Glutamatergic neuron (in vitro differentiated cells): ENCODE results near the gene CAPS. TPM values are rescaled to one million over a fixed set of nuclear protein-coding genes. Genes with fewer than 3 reads are reported as not detected.
A peak's percentile ranks its signal among the peaks of the same experiment; 100 is the strongest.
"Not testable (repeated sequence)": the region's sequence is repeated elsewhere in the genome, so short reads cannot be mapped to it uniquely, and the experiment has no call there.

ENCODE experiments used
- DNase-seq: peaks from one replicate; pipeline ENCODE4 v3.0.0; 2022
- H3K27ac Mint-ChIP-seq: one replicate; pipeline ENCODE4 v1.8.0; 2020; ENCODE audit warnings: mild to moderate bottlenecking, mixed read lengths, inconsistent platforms; ENCODE audit not compliant: unreplicated experiment
- H3K27me3 Mint-ChIP-seq: one replicate; pipeline ENCODE4 v1.8.0; 2020; ENCODE audit warnings: mild to moderate bottlenecking, moderate library complexity, mixed read lengths, inconsistent platforms; ENCODE audit not compliant: unreplicated experiment
- H3K36me3 Mint-ChIP-seq: one replicate; pipeline ENCODE4 v1.8.0; 2020; ENCODE audit warnings: mild to moderate bottlenecking, mixed read lengths, inconsistent platforms; ENCODE audit not compliant: unreplicated experiment
- H3K4me1 Mint-ChIP-seq: one replicate; pipeline ENCODE4 v1.8.0; 2020; ENCODE audit warnings: mild to moderate bottlenecking, low read depth, mixed read lengths, inconsistent platforms; ENCODE audit not compliant: unreplicated experiment
- H3K4me3 Mint-ChIP-seq: one replicate; pipeline ENCODE4 v1.8.0; 2020; ENCODE audit warnings: mild to moderate bottlenecking, mixed read lengths, inconsistent platforms; ENCODE audit not compliant: unreplicated experiment
- H3K9me3 Mint-ChIP-seq: one replicate; pipeline ENCODE4 v1.8.0; 2020; ENCODE audit warnings: mild to moderate bottlenecking, moderate library complexity, mixed read lengths, inconsistent platforms; ENCODE audit not compliant: unreplicated experiment
- CTCF ChIP-seq: fragments of 200-600 bp; sonication (generic); IDR thresholded peaks from one replicate; pipeline ENCODE4 v1.5.0; 2021; ENCODE audit not compliant: partially characterized antibody, unreplicated experiment
- total RNA-seq: library from RNA; stranded (reverse); fragmentation: NEBNext Ultra II Directional; extraction: Animal tissue kit (Norgen Biotek cat#: 25700); gene quantifications from one replicate; pipeline ENCODE4 v1.2.1, GENCODE V29; 2021; ENCODE audit not compliant: unreplicated experiment

Gene CAPS
- total RNA-seq, 1 donor from 2014 or later, result 9.9 TPM

DNA sequence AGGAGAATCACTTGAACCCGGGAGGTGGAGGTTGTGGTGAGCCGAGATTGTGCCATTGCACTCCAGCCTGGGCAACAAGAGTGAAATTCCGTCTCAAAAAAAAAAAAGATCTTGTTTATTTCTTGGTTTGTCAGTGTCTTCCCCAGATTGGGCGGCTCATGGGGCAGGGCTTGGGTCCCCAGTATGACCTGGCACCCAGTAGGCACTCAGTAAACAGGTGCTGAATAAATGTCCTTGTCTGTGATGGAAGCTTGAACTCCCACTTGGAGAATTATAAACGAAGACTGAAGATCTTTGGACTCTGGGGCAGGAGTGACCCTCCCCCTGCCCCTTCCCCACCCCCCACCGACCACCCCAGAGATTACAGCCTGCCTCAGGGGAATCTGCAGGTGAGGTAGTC lies 33.9 kb upstream of the CAPS start:
- peaks cover under 1% of the 10 kb centered on the region for H3K9me3 Mint-ChIP-seq
- H3K27ac Mint-ChIP-seq, result no peak overlapping the region
- H3K4me3 Mint-ChIP-seq, result peak overlapping the region; percentile 52
- peaks cover 3% of the 10 kb centered on the region for H3K4me1 Mint-ChIP-seq
- no peaks in the 10 kb centered on the region for H3K36me3 Mint-ChIP-seq
- H3K27me3 Mint-ChIP-seq, result peaks cover 7% of the 10 kb centered on the region
- DNase-seq, result no peak
- TF ChIP-seq CTCF, result no peak

GRCh38 chr19:5880604-5881078 lies 33.4 kb upstream of the CAPS start:
- no peak overlapping the region for H3K27ac Mint-ChIP-seq
- H3K4me3 Mint-ChIP-seq, result no peak overlapping the region
- H3K4me1 Mint-ChIP-seq, result peaks cover 3% of the 10 kb centered on the region
- no peak for TF ChIP-seq CTCF
- peaks cover 7% of the 10 kb centered on the region for H3K27me3 Mint-ChIP-seq
- no peaks in the 10 kb centered on the region for H3K36me3 Mint-ChIP-seq
- peaks cover 2% of the 10 kb centered on the region for H3K9me3 Mint-ChIP-seq
- no peak for DNase-seq

GRCh38 chr19:5881543-5882299 lies 32.3 kb upstream of the CAPS start:
- Mint-ChIP-seq H3K27ac (no peak overlapping the region), H3K4me1 (no peaks in the 10 kb centered on the region), H3K36me3 (no peaks in the 10 kb centered on the region), H3K4me3 (no peak overlapping the region), H3K27me3 (peaks cover 2% of the 10 kb centered on the region), H3K9me3 (peaks cover 2% of the 10 kb centered on the region)
- TF ChIP-seq CTCF, result no peak
- DNase-seq, result no peak

DNA sequence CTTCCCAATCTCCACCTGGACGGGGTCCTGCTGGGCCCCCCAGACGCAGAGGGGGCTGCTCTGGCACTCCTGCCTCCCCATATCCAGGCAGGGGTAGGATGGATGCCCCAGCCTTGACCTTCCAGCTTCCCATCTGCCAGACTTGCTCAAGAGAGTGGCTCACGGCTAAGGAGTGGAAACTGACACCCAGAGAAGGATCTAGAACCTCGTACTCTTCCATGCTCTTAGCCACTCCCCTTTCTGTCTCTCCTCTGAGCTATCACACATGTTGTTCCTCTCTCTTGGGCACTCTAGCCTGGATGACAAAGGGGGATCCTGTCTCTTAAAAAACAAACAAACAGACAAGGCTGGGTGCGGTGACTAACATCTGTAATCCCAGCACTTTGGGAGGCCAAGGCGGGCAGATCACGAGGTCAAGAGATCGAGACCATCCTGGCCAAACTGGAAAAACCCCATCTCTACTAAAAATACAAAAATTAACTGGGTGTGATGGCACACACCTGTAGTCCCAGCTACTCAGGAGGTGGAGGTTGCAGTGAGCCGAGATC lies 31.6 kb upstream of the CAPS start:
- peaks cover 2% of the 10 kb centered on the region for H3K27me3 Mint-ChIP-seq
- H3K4me1 Mint-ChIP-seq, result no peaks in the 10 kb centered on the region
- DNase-seq, result no peak
- H3K27ac Mint-ChIP-seq, result no peak overlapping the region
- H3K4me3 Mint-ChIP-seq, result no peak overlapping the region
- H3K9me3 Mint-ChIP-seq, result peaks cover 2% of the 10 kb centered on the region
- no peak for TF ChIP-seq CTCF
- no peaks in the 10 kb centered on the region for H3K36me3 Mint-ChIP-seq

DNA sequence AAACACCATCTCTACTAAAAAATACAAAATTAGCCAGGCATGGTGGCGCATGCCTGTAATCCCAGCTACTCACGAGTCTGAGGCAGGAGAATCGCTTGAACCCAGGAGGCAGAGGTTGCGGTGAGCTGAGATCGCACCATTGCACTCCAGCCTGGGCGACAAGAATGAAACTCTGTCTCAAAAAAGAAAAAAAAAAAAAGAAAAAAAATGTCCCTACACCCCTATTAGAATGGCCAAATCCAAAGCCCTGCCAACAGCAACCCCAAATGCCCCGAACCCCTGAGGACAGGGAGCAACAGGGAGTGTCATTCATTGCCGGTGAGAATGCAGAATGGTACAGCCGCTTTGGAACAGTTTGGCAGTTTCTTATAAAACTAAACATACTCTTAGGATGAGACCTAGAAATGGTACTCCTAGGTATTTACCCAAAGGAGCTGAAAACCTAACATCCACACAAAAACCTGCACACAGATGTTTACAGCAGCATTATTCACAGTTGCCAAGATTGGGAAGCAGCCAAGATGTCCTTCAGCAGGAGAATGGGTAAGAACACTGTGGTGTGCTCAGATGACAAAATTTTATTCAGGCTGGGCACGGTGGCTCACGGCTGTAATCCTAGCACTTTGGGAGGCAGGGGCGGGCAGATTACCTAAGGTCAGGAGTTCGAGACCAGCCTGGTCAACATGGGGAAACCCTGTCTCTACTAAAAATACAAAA lies 30.7 kb upstream of the CAPS start:
- H3K27me3 Mint-ChIP-seq, H3K9me3 Mint-ChIP-seq, DNase-seq, H3K4me1 Mint-ChIP-seq, H3K4me3 Mint-ChIP-seq, H3K27ac Mint-ChIP-seq, H3K36me3 Mint-ChIP-seq: not testable (repeated sequence)

DNA sequence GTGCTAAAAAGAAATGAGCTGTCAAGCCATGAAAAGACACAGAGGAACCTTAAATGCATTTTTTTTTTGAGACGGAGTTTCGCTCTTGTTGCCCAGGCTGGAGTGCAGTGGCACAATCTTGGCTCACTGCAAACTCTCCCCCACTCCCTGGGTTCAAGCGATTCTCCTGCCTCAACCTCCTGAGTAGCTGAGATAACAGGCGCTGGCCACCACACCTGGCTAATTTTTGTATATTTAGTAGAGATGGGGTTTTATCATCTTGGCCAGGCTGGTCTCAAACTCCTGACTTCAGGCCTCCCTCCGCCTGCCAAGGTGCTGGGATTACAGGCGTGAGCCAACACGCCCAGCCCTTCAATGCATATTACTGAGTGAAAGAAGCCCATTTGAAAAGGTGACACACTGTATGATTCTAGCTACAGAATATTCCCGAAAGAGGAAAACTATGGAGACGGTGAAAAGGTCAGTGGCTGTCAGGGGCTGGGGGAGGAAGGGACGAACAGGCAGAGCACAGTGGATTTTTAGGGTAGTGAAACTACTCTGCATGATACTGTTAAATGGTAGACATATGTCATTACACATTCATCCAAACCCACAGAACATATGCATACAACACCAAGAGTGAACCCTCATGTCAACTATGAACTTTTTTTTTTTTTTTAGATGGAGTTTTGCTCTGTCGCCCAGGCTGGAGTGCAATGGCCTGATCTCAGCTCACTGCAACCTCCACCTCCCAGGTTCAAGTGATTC lies 29.8 kb upstream of the CAPS start:
- H3K4me3 Mint-ChIP-seq, H3K9me3 Mint-ChIP-seq, H3K27me3 Mint-ChIP-seq, H3K4me1 Mint-ChIP-seq, H3K36me3 Mint-ChIP-seq, H3K27ac Mint-ChIP-seq, DNase-seq: not testable (repeated sequence)
